GM21528 (cell line): Measurements from ENCODE around the gene LUZP1.
A peak's percentile ranks its signal among the peaks of the same experiment; 100 is the strongest.
"Not testable (repeated sequence)": the region's sequence is repeated elsewhere in the genome, so short reads cannot be mapped to it uniquely, and the experiment has no call there.

Experiments used
- ATAC-seq: cut with Tn5 transposase; IDR thresholded peaks from one replicate; pipeline ENCODE4 v1.9.1; 2021; ENCODE audit warnings: mild to moderate bottlenecking, moderate library complexity; ENCODE audit not compliant: unreplicated experiment, low FRiP score

LUZP1 gene

DNA sequence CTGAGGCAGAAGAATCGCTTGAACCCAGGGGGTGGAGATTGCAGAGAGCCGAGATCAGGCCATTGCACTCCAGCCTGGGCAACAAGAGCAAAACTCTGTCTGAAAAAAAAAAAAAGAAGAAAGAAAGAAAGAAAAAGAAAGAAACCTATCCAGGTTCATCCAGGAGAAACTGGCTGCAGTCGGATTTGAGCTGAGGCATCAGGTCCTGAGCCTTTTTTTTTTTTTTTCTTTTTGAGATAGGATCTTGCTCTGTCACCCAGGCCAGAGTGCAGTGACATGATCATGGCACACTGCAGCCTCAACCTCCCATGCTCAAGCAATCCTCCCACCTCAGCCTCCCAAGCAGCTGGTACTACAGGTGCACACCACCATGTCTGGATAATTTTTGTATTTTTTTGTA is 22.5 kb upstream of the LUZP1 start:
- ATAC-seq, result no peak

DNA sequence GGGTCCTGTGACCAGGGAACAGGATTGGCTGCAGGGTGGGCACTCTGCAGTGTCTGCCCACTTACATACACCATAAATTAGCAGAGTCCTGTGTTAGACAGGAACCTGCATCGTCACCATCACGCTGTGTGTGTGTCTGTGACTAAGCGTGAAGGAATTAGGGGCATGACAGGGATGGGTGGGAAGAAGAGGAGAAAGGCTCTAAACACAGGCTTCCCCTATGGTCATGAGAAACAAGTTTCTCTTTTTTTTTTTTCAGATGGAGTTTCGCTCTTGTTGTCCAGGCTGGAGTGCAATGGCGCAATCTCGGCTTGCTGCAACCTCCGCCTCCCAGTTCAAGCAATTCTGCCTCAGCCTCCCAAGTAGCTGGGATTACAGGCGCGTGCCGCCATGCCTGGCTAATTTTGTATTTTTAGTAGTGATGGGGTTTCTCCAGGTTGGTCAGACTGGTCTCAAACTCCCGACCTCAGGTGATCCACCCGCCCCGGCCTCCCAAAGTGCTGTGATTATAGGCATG is 20.3 kb upstream of the LUZP1 start:
- ATAC-seq, result not testable (repeated sequence)

GRCh38 chr1:23188434-23188884 is 19.8 kb upstream of the LUZP1 start:
- no peak for ATAC-seq

DNA sequence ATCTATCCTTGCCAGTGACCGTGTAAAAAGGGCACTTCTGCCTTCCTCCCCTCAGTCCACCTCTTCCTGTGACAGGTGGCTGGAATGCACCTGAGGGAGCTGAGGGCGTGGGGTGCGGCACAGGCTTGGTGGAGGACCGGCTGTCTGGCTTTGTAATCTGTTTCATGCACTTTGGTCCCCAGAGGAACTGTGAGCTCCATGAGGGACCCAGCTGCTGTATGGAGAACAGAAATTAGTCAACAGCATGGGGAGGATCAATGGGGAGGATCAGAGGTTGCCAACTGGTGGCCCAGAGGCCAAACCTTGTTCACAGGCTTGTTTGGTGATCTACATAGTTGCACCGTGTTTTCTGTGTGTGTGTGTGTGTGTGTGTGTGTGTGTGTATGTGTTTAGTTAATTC is 19.0 kb upstream of the LUZP1 start:
- no peak for ATAC-seq

- ATAC-seq, result no peak
Measured at GRCh38 chr1:23185381-23185780, 16.7 kb upstream of the LUZP1 start.

DNA sequence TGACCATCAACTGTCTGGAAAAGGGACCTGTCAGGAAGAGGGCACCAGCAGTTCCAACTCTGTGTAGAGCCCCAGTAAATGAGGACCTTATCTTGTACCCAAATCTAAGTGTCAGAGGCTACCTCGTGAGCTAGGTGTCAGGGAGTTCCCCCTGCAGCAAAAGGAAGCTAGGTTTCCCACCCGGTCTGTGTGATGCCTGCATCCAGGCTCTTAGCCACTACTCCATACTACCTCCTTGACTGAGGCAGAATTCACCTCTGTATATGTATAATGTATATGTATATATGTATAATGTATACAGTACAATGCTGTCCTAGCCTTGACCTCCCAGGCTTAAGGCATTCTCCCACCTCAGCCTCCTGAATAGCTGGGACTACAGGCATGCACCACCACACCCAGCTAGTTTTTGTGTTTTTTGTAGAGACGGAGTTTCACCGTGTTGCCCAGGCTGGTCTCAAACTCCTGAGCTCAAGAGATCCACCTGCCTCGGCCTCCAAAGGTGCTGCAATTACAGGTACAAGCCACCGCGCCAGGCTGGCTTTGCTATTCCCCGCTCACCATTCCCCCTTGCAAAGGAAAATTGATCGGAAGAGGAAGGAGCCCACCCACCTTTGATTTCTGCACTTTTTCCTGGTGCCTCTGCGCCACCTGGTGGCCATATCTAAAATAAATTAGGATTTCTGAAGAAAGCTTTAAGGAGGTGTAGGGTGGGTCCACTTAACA is 15.7 kb upstream of the LUZP1 start:
- ATAC-seq, result no peak

- no peak for ATAC-seq
Measured at GRCh38 chr1:23179862-23180261, 11.2 kb upstream of the LUZP1 start.

- ATAC-seq, result no peak
Measured at GRCh38 chr1:23178950-23179349, 10.3 kb upstream of the LUZP1 start.

- ATAC-seq, result no peak
Measured at GRCh38 chr1:23178414-23178813, 9.8 kb upstream of the LUZP1 start.

DNA sequence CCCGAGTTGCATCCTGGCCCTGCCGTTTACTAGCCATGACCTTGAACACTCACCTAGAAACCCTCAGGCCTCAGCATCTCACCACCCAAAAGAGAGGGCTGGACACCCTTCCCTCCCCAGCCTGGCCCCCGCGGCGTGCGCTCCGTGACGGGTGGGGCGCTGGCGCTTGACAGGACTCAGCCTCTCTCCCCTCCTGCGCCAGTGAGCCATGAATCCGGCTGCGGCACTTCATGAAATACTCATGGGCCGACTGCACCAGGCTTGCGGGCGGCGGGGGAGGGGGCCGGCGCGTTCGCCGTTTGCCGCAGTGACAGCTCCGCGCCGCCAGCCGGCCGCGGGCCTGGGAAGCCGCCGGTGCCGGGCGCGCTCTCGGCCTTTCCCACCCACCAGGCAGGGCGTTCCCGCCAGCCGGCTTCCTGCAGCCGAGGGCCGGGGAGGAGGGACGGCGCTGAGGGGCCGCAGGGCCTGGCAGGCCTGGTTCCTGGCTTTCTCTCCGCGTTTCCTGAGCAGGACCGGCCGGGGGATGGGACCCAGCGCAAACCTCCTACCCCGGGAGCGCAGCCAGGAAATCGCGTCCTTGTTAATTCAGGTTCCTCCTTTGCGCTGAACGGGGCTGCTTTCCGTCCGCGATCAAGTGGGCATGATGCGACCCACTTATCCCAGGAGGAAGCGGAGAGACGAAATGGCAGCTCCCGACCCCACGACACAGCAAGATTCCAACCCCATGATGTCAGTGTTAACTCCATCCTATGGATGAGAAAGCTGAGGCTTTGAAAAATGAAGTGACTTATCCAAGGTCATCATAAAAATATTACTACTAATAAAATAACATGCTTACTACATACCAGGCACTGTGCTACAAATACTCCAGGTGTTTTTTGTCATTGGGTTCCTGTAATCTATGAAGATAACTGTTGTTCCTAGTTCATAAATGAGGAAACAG is 9.1 kb upstream of the LUZP1 start:
- peak; percentile 62 for ATAC-seq

GRCh38 chr1:23177031-23177430 is 8.4 kb upstream of the LUZP1 start:
- ATAC-seq, result no peak

GRCh38 chr1:23174426-23175110 is 5.9 kb upstream of the LUZP1 start:
- ATAC-seq, result no peak

DNA sequence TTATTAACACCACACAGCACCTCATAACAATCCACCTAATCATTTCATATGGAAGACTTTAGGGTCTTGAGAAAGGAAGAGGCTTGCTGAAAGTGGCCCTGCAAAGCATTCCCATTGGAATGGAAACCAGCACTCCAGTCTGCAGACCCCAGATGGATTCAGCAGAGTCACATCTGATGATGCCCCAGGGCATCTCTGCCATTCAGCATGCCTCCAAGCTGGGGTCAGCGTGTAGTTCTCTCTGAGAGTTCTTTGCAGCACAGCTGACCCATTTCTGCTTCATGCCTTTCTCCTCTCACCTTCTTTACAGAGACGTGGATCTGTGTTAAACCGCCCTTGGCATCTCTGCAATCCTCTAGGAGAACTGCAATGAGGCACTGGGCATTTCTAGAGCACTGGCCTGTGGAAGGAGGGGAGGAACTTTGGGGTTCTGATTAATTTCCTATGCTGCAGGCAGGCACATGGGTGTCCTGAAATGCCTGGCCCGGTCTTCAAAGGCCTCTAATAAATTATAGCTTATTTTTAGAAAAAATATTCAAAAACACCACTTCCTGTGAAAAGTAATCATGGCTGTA is 2.6 kb upstream of the LUZP1 start:
- no peak for ATAC-seq

DNA sequence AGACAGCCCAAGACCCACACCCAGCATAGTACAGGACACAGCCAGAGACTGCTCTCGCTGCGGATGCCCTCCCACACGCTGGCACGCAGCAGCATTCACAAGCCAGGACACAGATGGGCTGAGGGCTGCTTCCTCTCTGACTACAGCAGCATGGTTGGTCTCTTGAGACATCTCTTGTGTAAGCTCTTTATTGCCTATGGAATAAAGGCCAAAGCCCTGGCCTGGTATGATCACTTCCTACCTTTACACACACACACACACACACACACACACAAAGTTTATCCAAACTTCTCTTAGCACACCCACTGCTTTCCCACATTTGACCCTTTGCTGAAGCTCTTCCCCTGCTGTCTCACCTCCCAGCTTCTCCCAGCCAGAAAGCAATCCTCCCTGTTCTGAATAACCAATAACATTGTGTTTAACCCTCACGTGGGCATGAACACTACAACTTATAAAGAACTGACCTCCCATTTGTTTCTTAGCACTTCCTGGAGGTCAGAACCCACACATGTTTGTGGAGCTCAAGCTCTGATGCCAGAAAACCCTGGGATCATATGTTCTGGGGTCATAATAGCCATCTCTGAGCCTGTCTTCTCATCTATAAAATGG is 1.2 kb upstream of the LUZP1 start:
- ATAC-seq, result no peak

- ATAC-seq, result no peak
Measured at GRCh38 chr1:23169195-23169575, 529 bp upstream of the LUZP1 start.

- no peak for ATAC-seq
Measured at GRCh38 chr1:23168079-23168444, 594 bp downstream of the LUZP1 start.

- no peak for ATAC-seq
Measured at GRCh38 chr1:23167353-23168078, 1.1 kb downstream of the LUZP1 start.

DNA sequence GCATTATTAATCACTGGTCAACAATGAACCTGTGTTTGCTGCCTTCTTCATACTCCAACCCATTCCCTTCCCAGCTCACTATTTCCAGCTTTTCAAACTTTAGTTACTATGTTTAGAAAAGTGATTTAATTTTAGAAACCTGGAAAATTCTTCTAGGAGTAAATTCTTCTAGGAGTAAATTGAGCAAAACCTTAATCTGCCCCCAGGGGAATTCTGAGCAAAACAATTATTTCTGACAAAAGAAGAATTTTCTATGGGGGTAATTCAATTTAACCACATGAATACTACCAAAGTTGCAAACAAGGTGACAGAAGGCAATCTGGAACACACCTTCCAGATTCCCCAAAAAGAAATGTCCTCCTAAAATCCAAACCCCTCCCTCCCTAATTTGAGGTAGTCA is 1.8 kb downstream of the LUZP1 start:
- no peak for ATAC-seq

DNA sequence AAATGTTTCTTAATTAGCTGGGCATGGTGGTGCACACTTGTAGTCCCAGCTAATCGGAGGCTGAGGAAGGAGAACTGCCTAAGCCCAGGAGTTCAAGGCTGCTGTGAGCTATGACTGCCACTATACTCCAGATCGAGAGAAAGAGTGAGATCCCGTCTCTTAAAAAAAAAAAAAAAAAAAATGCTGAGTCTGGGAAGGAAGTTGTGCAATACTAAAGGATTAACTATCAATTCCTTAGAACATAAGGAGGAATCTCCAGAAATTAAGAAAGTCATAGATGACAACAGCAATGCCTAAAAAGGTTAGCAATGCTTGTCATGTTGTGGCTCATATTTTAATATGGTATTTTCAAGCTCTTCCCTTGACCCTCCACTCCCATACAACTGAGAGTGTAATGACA is 5.3 kb downstream of the LUZP1 start:
- ATAC-seq, result no peak
